CD4-positive, alpha-beta T cell treated with Interferon alpha-2 for 1 hour (primary cell): ENCODE data around the gene HNF1A.

Experiments used
- DNase-seq, 2 donors: peaks; one replicate each; pipeline ENCODE4 v3.0.0-alpha.2; 2020 to 2022

HNF1A gene

GRCh38 chr12:120960657-120961056 is 17.7 kb upstream of the HNF1A start:
- no peak for DNase-seq

GRCh38 chr12:120961604-120962531 is 16.5 kb upstream of the HNF1A start:
- no peak for DNase-seq

- DNase-seq = no peak
Measured at GRCh38 chr12:120962532-120963020, 15.8 kb upstream of the HNF1A start.

GRCh38 chr12:120964298-120964697 is 14.0 kb upstream of the HNF1A start:
- no peak for DNase-seq

- no peak for DNase-seq
Measured at GRCh38 chr12:120965534-120966091, 12.7 kb upstream of the HNF1A start.

- DNase-seq = no peak
Measured at GRCh38 chr12:120970310-120970709, 8.0 kb upstream of the HNF1A start.

GRCh38 chr12:120971299-120972180 is 6.8 kb upstream of the HNF1A start:
- DNase-seq = peak; percentile 44 to 71

- DNase-seq = no peak
Measured at GRCh38 chr12:120972870-120973543, 5.3 kb upstream of the HNF1A start.

GRCh38 chr12:120977531-120978295 is 630 bp upstream of the HNF1A start:
- DNase-seq = no peak

GRCh38 chr12:120979220-120979861 is 998 bp downstream of the HNF1A start:
- DNase-seq = no peak

- no peak for DNase-seq
Measured at GRCh38 chr12:120979862-120980696, 1.7 kb downstream of the HNF1A start.

GRCh38 chr12:120980800-120981368 is 2.5 kb downstream of the HNF1A start:
- DNase-seq = no peak

GRCh38 chr12:120981407-120981941 is 3.1 kb downstream of the HNF1A start:
- DNase-seq = no peak

- DNase-seq = no peak
Measured at GRCh38 chr12:120982659-120983058, 4.3 kb downstream of the HNF1A start.

GRCh38 chr12:120983759-120984158 is 5.4 kb downstream of the HNF1A start:
- no peak for DNase-seq

GRCh38 chr12:120984351-120984898 is 6.1 kb downstream of the HNF1A start:
- DNase-seq = no peak

GRCh38 chr12:120988234-120988633 is 9.9 kb downstream of the HNF1A start:
- no peak for DNase-seq

GRCh38 chr12:120988658-120989057 is 10.3 kb downstream of the HNF1A start:
- DNase-seq = no peak

GRCh38 chr12:120989687-120990086 is 11.3 kb downstream of the HNF1A start:
- no peak for DNase-seq
